ENCODE results near the gene PLEKHA4. TPM values are rescaled to one million over a fixed set of nuclear protein-coding genes. Genes with fewer than 3 reads are reported as not detected.

PLEKHA4 gene
- total and polyA plus RNA-seq, 2 of the 13 experiments (the other 11 are each of a cell fraction or from before 2014, with no cell fraction given): 4.8 to 6.0 TPM

DNA sequence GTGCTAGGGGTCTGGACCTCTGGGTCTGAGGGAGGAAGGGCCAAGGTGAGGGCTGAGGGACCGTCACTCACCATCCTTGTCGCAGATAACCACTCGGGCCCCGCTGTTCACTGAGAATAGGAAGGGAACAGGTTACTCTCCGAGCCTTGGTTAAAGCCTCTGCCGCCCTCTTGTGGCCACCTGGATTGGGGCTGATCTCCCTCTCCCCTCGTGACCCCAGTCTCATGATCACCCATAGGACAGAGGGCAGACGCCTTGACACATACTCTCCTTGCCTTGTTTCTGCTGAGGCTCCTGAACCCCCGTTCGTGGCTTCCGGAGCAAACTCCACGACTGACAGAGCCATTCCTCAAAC, 32.7 kb downstream of the PLEKHA4 start (continued):
- TF ChIP-seq HIC2 (CRISPR knock-in tag; IDR thresholded peaks at IDR 0.05; ENCODE audit: low read depth): no peak
- TF ChIP-seq NR2F2 (IDR thresholded peaks at IDR 0.05; ENCODE audit: borderline replicate concordance, low read depth): peak; percentile 33; the same call in 1 of the 2 replicates
- no peak for TF ChIP-seq GABPA (IDR thresholded peaks at IDR 0.05; ENCODE audit: low read depth, low read length)
- no peak for TF ChIP-seq GABPA (CRISPR knock-in tag; IDR thresholded peaks at IDR 0.05; ENCODE audit: low read depth)
- TF ChIP-seq RXRB (CRISPR knock-in tag; IDR thresholded peaks at IDR 0.05; ENCODE audit: borderline replicate concordance): peak; percentile 79
- peak; percentile 25 for TF ChIP-seq XRCC5 (optimal IDR thresholded peaks at IDR 0.05; ENCODE audit: low read length)
- no peak for TF ChIP-seq ZNF543 (CRISPR knock-in tag; IDR thresholded peaks at IDR 0.05)
- TF ChIP-seq ZNF687 (CRISPR knock-in tag; IDR thresholded peaks at IDR 0.05): peak; percentile 58; the same call in 1 of the 2 replicates
- TF ChIP-seq MAZ (IDR thresholded peaks at IDR 0.05; ENCODE audit: borderline replicate concordance, low read depth, low read length): 0 out of 2 replicates have a peak, but pooled peaks have one; percentile 38
- TF ChIP-seq MAZ (CRISPR knock-in tag; IDR thresholded peaks at IDR 0.05; ENCODE audit: low read depth): peak; percentile 73
- no peak for TF ChIP-seq LCORL (IDR thresholded peaks at IDR 0.05)
- 0 out of 2 replicates have a peak, but pooled peaks have one; percentile 13 for TF ChIP-seq LCORL (CRISPR knock-in tag; IDR thresholded peaks at IDR 0.05)
- peak; percentile 58; the same call in 1 of the 2 replicates for TF ChIP-seq ZNF598 (CRISPR knock-in tag; IDR thresholded peaks at IDR 0.05; ENCODE audit: borderline replicate concordance)
- TF ChIP-seq ZBTB33 (CRISPR knock-in tag; IDR thresholded peaks at IDR 0.05): peak; percentile 55; the same call in 1 of the 2 replicates
- TF ChIP-seq ZMYM4 (CRISPR knock-in tag; IDR thresholded peaks at IDR 0.05): peak; percentile 39; the same call in 1 of the 2 replicates
- peak; percentile 91 for TF ChIP-seq THAP11 (CRISPR knock-in tag; IDR thresholded peaks at IDR 0.05)
- peak; percentile 36; the same call in 1 of the 2 replicates for TF ChIP-seq BHLHE40 (IDR thresholded peaks at IDR 0.05; ENCODE audit: low read length)
- 0 out of 2 replicates have a peak, but pooled peaks have one; percentile 31 for TF ChIP-seq ELF3 (CRISPR knock-in tag; IDR thresholded peaks at IDR 0.05)
- TF ChIP-seq HBP1 (CRISPR knock-in tag; IDR thresholded peaks at IDR 0.05; ENCODE audit: low read depth): 0 out of 2 replicates have a peak, but pooled peaks have one; percentile 32
- TF ChIP-seq NRL (CRISPR knock-in tag; IDR thresholded peaks at IDR 0.05; ENCODE audit: borderline replicate concordance): peak; percentile 40; the same call in 1 of the 2 replicates
- TF ChIP-seq ZNF530 (CRISPR knock-in tag; IDR thresholded peaks at IDR 0.05; ENCODE audit: low read depth): no peak
- TF ChIP-seq NR2F6 (IDR thresholded peaks at IDR 0.05): peak; percentile 73
- peak; percentile 78 for TF ChIP-seq NR2F6 (CRISPR knock-in tag; IDR thresholded peaks at IDR 0.05)
- 0 out of 2 replicates have a peak, but pooled peaks have one; percentile 17 for TF ChIP-seq PHF21A (CRISPR knock-in tag; IDR thresholded peaks at IDR 0.05)
